ENCODE results near the gene TNS1.
"Not testable (repeated sequence)": the region's sequence is repeated elsewhere in the genome, so short reads cannot be mapped to it uniquely, and the experiment has no call there.

TNS1 gene

GRCh38 chr2:217809736-217810135 is 193.1 kb downstream of the TNS1 start:
- DNase-seq = no peak

DNA sequence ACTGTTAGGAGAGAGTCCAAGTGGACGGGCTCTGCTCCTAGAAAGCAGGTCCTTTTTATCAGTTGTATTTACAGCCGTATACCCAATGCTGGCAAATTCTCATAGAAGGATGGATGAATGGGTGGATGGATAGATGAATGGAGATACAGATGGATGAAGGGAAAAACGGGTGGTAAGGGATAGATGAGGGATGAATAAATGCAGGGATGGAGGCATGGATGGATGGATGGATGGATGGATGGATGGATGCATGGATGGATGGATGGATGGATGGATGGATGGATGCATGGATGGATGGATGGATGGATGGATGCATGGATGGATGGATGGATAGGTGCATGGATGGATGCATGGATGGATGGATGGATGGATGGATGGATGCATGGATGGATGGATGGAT is 193.8 kb downstream of the TNS1 start:
- not testable (repeated sequence) for DNase-seq

DNA sequence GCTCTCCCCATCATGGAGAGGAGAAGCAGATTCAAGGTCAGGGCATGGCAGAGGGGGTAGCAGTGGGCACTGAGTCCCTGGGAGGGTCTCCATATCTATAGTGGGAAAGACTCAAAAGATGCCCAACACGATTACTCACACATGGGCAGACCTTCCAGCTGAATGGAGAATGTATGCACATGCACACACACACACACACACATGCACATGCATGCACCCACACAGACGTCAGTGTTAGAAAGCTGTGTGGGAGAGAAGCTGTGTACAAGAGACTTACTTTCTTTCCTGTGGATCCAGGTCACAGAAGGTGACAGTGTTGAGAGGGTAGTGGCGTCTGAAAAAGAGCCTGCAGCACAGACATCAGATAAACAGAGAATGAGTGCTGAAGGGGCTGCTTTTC is 194.5 kb downstream of the TNS1 start:
- DNase-seq = no peak

GRCh38 chr2:217807753-217808152 is 195.0 kb downstream of the TNS1 start:
- DNase-seq = no peak

- no peak for DNase-seq
Observed at GRCh38 chr2:217807025-217807424, 195.8 kb downstream of the TNS1 start.

- DNase-seq = no peak
Observed at GRCh38 chr2:217806482-217806765, 196.4 kb downstream of the TNS1 start.

- no peak for DNase-seq
Observed at GRCh38 chr2:217805668-217806481, 196.9 kb downstream of the TNS1 start.

DNA sequence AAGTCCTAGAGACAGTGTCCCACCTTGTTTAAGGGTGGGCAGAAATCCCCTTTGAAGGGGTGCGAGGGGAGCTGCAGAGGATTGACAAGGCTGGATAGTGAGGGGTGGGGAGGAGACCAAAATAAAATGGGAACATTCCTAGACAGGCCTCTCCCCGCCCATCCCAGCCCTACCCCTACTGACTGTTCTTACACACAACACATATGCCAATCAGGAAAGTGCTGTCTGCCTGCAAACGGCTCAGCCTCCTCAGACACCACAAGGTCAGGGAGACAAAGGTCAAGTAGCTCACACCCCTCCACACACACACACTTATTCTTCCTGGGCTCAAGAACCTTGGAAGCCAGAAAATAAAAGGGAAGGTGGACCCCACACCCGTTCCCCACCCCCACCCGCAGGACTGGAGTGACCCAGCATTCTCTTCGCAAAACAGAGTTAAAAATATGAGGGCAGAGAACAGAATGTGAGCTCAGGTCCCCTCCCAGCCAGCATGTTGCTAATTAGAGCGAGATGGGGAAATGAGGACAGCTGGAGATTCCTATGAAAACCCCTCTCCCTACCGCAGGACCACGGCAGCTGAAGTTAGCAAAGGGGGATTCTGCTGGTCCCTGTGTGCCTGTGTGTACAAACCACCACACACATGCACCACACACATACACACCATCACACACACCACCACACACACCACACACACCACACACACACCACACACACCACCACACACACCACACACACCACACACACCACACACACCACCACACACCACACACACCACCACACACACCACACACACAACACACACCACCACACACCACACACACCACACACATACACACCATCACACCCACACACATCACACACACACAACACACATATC is 197.8 kb downstream of the TNS1 start:
- DNase-seq = no peak

DNA sequence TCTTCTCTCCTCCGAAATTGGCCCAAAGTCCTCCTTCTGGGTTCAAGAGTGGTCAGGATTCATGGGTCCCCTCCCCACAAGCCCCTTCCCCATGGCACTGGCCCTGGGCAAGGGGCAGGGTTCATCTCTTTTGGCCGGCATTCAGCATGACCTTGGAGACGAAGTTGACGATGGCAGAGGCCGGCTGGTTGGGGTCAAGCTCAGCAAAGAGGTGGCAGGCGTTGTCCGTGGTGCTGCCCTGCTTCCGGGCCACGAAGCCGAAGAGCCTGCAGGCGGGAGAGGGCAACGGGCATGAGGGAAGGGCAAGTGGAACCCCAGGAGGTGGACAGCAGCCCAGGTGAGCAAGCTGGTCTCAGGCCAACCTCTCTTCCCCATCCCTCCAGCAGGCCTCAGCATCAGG is 198.5 kb downstream of the TNS1 start:
- DNase-seq = no peak

- no peak for DNase-seq
Observed at GRCh38 chr2:217803653-217803960, 199.2 kb downstream of the TNS1 start.

- DNase-seq = no peak
Observed at GRCh38 chr2:217802876-217803652, 199.7 kb downstream of the TNS1 start.

DNA sequence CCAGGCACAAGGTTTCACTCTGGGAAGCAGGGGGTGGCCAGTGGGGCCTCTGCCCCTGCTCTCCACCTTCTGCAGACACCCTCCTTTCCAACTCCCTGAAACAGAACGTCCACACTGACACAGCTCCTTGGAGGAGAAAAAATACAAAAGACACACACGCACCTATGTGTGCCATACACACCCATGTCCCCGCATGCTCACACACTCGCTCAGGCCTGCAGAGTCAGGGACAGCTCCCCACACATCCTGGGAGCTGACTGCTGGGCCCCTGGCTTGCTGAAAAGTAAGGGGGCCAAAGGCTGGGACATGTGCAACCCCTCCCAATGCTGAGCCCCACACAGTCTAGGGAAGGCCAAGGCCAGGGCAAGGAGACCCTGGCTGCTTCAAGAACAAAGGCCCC is 200.5 kb downstream of the TNS1 start:
- no peak for DNase-seq

DNA sequence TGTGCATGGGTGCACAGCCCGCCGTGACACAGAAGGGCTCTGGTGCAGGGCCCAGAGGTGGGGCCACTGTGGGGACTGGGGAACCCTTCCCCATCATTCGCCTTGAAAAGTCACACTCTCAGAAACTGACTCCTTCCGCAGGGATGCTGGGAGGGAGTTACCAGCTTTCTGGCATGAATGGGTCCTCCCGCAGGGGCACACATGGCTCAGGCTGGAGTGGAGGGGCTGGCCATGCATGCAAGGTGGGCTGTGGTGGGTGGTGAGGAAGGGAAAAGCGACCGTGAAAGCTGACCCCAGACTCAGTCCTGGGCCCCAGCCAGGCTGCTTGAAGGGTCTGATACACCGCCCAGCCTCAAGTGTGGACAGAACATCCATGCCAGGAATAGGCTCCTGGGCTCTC is 201.1 kb downstream of the TNS1 start:
- no peak for DNase-seq

- DNase-seq = no peak
Observed at GRCh38 chr2:217801115-217801531, 201.7 kb downstream of the TNS1 start.

GRCh38 chr2:217800433-217801114 is 202.2 kb downstream of the TNS1 start:
- no peak for DNase-seq

DNA sequence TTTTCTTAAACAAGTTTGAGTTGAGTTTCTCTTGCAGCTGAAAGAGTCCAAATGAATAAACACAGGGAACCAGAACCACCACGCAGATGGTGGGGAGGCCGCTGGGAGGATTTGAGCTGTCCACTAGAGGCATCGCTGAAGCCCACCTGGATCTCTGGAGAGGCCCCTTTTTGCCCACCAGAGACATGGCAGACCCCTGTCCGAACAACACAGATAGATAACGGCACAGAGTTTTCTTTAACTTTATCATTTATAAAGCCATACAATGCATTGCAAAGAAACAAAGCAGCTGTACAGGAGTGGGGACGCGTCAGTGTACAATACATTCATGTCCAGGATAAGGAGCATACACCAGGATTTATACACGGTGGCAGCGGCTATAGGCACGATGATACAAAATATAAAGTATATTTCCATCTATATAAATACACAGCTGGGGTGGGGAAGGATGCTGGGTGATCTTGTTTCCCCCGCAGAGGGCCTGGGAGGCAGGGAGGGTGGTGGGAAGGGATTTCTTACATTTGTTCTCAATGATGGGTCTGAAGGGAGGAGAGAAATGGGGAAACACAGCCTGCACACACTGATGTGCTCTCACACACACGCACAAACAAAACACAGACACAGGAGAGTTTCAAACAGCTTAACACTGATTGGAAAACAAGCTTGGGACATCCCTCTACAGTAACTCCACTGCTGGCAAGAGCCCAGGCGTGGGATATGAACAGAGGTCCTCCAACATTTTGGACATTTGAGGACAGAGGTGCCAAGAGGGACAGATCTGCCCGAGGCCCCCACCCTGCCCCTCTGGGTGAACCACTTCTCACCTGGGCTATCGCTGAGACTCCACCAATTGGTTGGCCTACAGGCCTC is 203.0 kb downstream of the TNS1 start:
- no peak for DNase-seq

- no peak for DNase-seq
Observed at GRCh38 chr2:217798743-217799562, 203.8 kb downstream of the TNS1 start.

DNA sequence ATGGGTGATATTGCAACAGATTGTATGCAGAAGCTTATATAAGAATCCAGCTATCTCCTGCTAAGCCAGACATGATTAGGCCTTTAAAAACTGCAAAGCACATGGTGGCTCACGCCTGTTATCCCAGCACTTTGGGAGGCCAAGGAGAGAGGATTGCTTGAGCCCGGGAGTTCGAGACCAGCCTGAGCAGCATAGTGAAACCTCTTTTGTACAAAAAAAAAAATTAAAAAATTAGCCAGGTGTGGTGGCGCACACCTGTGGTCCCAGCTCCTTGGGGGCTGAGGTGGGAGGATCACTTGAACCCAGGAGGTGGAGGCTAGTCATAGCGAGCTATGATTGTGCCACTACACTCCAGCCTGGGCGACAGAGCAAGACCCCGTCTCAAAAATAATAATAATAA is 204.6 kb downstream of the TNS1 start:
- DNase-seq = no peak

DNA sequence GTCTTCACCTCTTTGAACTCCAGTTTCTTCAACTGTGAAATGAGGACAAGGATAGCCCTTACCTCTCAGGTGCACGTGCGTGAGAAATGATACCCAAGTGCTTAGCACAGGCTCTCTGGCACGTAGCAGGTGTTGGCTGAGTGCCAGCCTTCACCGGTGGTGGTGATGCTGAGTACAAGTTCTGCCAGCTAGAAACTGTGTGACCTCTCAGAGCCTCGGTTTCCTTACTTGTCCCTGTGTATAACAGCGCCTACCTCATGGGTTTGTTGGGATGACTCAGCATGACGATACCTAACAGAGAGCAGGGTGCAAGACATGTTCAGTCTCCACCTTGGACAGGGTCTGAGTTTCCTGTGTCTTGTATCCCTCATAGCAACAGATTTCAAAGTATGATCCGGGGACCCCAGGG is 205.1 kb downstream of the TNS1 start:
- no peak for DNase-seq

DNA sequence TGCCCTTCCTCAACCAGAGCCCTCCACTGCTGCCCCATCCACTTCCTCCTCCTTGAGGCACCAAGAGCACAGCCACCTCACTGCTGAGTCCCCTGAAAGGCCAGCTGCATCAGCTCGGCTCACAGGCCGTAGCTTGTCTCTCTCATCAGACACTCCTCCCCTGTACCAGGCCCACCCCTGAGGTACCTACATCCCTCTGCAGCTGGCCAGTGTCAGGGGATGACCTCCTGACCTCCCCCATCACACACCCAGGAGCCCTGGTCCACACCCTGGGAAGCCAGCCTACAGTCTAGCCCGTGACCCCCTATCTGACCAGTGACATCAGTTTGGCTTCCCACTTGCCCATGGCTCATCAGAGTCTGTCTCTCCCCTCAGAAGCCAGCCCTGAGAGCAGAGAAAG is 205.6 kb downstream of the TNS1 start:
- no peak for DNase-seq

Data from right kidney (tissue), 1 donor.